ENCODE results near the gene PDIK1L. TPM values are rescaled to one million over a fixed set of nuclear protein-coding genes. Genes with fewer than 3 reads are reported as not detected.

The PDIK1L gene
- total RNA-seq, 1 experiment from 2014 or later, result 11.9 TPM

DNA sequence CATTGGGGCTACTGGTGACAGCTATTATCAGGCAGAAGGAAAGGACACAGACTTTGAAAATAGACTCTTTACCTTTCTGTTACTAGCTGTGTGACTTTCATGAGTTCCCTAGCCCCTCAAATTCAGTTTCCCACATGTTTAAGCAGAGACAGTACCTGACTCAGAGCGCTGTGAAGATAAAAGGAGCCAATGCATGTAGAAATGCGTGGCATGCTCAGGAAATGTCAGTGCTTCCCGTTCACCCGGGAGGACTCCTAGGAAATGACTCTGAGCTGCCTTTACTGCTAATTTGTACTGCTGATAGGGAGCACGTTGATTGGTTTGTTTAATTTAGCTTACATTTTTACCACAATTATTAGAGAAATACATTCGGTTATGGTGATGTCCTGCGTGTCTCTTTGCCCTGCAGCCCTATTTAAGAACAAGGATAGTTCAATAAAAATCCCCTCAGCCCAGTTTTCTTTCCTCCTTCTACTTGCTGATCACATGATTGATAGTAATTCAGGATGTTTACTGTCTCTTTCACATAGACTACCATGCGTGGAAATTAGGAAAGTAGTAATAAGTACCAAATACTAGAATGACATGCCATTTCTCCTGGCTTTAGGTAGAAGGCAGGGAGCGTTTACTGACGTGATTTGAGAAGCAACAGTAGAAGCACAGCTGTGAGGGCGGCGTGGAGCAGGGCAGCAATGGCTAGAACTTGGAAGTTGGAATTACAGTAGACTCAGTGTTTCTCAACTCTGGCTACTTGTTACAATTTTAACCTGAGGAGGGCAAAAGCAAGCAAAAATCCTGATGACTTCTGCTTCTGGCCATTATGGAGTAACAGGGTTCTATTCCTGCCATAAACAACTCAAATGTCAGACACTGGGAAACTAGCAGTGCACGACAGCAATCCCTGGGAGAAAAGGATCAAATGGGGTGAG lies 15.9 kb downstream of the PDIK1L start:
- BruUV-seq (replicated peaks), result no TSS peak
- intact Hi-C loops (cut with micrococcal nuclease; ENCODE audit: unreplicated experiment), result loop anchor here (2.0 kb wide), 1 partner anchor 17 kb away; the partner anchor contains the start of gene PDIK1L
- TF ChIP-seq, protein P1, sequence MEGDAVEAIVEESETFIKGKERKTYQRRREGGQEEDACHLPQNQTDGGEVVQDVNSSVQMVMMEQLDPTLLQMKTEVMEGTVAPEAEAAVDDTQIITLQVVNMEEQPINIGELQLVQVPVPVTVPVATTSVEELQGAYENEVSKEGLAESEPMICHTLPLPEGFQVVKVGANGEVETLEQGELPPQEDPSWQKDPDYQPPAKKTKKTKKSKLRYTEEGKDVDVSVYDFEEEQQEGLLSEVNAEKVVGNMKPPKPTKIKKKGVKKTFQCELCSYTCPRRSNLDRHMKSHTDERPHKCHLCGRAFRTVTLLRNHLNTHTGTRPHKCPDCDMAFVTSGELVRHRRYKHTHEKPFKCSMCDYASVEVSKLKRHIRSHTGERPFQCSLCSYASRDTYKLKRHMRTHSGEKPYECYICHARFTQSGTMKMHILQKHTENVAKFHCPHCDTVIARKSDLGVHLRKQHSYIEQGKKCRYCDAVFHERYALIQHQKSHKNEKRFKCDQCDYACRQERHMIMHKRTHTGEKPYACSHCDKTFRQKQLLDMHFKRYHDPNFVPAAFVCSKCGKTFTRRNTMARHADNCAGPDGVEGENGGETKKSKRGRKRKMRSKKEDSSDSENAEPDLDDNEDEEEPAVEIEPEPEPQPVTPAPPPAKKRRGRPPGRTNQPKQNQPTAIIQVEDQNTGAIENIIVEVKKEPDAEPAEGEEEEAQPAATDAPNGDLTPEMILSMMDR (IDR thresholded peaks at IDR 0.05; ENCODE audit: unreplicated experiment), result no peak

DNA sequence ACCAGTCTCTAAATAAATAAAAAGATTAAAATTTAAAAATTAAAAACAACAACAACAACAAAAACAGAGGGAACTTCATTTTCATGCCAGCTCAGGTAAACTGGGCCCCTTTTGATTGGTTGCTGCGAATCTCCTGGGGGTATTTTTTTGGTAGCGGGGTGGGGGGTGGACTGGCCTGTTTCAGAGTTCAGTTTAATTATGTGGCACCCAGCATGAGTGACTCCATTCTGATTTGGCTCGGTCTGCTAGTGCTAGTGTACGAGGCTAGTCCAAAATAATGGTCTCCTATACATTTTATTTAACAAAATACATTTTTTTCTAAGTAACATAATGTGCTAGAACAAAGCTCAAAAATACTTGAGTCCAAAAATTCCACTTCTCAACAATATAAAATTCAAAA lies 18.2 kb downstream of the PDIK1L start:
- Mint-ChIP-seq H3K4me1 (ENCODE audit: low read depth, unreplicated experiment) (peaks cover 22% of the 10 kb centered on the region), H3K4me3 (ENCODE audit: low read depth, unreplicated experiment) (no peak overlapping the region), H3K36me3 (ENCODE audit: insufficient read depth, unreplicated experiment) (peaks cover 8% of the 10 kb centered on the region), H3K9me3 (ENCODE audit: low read depth, unreplicated experiment) (no peaks in the 10 kb centered on the region), H3K27ac (ENCODE audit: unreplicated experiment) (no peak overlapping the region), H3K27me3 (ENCODE audit: unreplicated experiment) (no peaks in the 10 kb centered on the region)
- no peak for DNase-seq
- BruUV-seq (replicated peaks), result no TSS peak
- intact Hi-C loops (cut with micrococcal nuclease; ENCODE audit: unreplicated experiment), result no loop called here
- CTCF ChIA-PET, result interaction anchor here (0.6 kb wide), 1 partner anchor 40 kb away, joined by 4 read pairs; the partner anchor contains the start of gene ZNF593
- TF ChIP-seq, protein P1 (IDR thresholded peaks at IDR 0.05; ENCODE audit: unreplicated experiment), result no peak

More for the DNA sequence above, 15.9 kb downstream of the PDIK1L start:
- no peak for DNase-seq
- CTCF ChIA-PET, result interaction anchor here (1.5 to 3.2 kb wide), 4 partner anchors 12 to 107 kb away, joined by 4 to 16 read pairs (median 6); partner anchors contain the start of gene CEP85
- peaks cover 30% of the 10 kb centered on the region for H3K4me1 Mint-ChIP-seq (ENCODE audit: low read depth, unreplicated experiment)
- peak overlapping the region; percentile 50 for H3K4me3 Mint-ChIP-seq (ENCODE audit: low read depth, unreplicated experiment)
- H3K36me3 Mint-ChIP-seq (ENCODE audit: insufficient read depth, unreplicated experiment), result peaks cover 14% of the 10 kb centered on the region
- H3K27ac Mint-ChIP-seq (ENCODE audit: unreplicated experiment), result peak overlapping the region; percentile 96
- H3K27me3 Mint-ChIP-seq (ENCODE audit: unreplicated experiment), result no peaks in the 10 kb centered on the region
- H3K9me3 Mint-ChIP-seq (ENCODE audit: low read depth, unreplicated experiment), result no peaks in the 10 kb centered on the region

DNA sequence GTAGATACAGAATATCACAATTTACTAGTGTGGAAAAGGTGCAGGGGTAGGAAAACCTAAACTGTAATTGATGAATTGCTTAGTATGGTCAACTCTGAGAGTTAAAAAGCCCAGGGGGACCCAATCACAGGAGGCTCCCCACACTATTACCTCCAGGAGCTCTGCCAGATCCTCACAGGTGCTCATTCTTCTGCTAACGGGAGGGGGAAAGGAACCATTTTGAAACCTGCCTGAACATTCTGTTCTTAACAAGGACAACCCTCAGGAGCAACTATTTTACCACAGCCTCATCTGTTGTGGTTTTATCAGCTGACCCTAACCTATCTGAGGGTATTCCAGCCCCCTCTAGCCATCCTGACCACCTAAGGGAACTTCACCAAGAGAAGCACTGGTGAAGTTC lies 19.1 kb downstream of the PDIK1L start:
- no peak overlapping the region for H3K27ac Mint-ChIP-seq (ENCODE audit: unreplicated experiment)
- no peak for DNase-seq
- TF ChIP-seq, protein P1 (IDR thresholded peaks at IDR 0.05; ENCODE audit: unreplicated experiment), result no peak
- CTCF ChIA-PET, result no interaction called here
- H3K9me3 Mint-ChIP-seq (ENCODE audit: low read depth, unreplicated experiment), result no peaks in the 10 kb centered on the region
- peaks cover 8% of the 10 kb centered on the region for H3K36me3 Mint-ChIP-seq (ENCODE audit: insufficient read depth, unreplicated experiment)
- intact Hi-C loops (cut with micrococcal nuclease; ENCODE audit: unreplicated experiment), result no loop called here
- H3K4me1 Mint-ChIP-seq (ENCODE audit: low read depth, unreplicated experiment), result peaks cover 22% of the 10 kb centered on the region
- no peaks in the 10 kb centered on the region for H3K27me3 Mint-ChIP-seq (ENCODE audit: unreplicated experiment)
- H3K4me3 Mint-ChIP-seq (ENCODE audit: low read depth, unreplicated experiment), result no peak overlapping the region
- no TSS peak for BruUV-seq (replicated peaks)

DNA sequence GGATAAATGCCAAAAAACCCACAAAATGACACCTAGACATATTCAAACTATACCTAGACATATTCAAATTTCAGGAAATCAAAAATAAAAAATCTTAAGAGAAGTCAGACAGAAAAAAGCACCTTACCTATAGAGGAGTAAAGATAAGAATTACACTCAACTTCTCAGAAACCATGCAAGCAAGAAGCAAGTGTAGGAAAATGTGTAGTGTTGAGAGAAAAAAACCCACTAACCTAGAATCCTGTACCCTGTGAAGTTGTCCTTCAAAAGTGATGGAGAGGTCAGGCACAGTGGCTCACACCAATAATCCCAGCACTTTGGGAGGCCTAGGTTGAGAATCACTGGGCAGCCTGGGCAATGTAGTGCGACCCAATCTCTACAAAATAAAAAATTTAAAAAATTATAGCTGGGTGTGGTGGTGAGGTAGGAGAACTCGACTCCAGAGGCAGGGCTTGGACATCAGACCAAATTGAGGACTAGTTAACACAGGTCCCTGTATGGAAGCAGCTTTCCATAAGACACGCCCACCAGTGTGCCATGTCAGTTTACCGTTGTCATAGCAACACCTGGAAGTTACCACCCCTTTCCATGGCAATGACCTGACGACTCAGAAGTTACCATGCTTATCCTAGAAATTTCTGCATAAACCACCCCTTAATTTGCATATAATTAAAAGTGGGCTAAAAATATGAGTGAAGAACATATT lies 20.7 kb downstream of the PDIK1L start:
- TF ChIP-seq, protein P1 (IDR thresholded peaks at IDR 0.05; ENCODE audit: unreplicated experiment), result no peak
- H3K4me1 Mint-ChIP-seq (ENCODE audit: low read depth, unreplicated experiment), result peaks cover 20% of the 10 kb centered on the region
- no peak overlapping the region for H3K4me3 Mint-ChIP-seq (ENCODE audit: low read depth, unreplicated experiment)

More for the DNA sequence above, 20.7 kb downstream of the PDIK1L start:
- Mint-ChIP-seq H3K9me3 (ENCODE audit: low read depth, unreplicated experiment) (no peaks in the 10 kb centered on the region), H3K27ac (ENCODE audit: unreplicated experiment) (no peak overlapping the region), H3K36me3 (ENCODE audit: insufficient read depth, unreplicated experiment) (no peaks in the 10 kb centered on the region), H3K27me3 (ENCODE audit: unreplicated experiment) (no peaks in the 10 kb centered on the region)
- BruUV-seq (replicated peaks), result no TSS peak
- CTCF ChIA-PET, result interaction anchor here (0.7 kb wide), 1 partner anchor 309 kb away, joined by 3 read pairs; no protein-coding TSS in a partner anchor
- intact Hi-C loops (cut with micrococcal nuclease; ENCODE audit: unreplicated experiment), result no loop called here
- no peak for DNase-seq
